NB4 (cell line): Measurements from ENCODE around the gene KSR1.

ENCODE experiments used
- CTCF ChIP-seq: IDR thresholded peaks from one replicate; pipeline ENCODE4 v1.5.1; 2012; ENCODE audit warnings: low read depth, low read length
- MAX ChIP-seq: IDR thresholded peaks from 2 replicates; pipeline ENCODE4 v1.6.1; 2011; ENCODE audit warnings: low read depth, low read length
- POLR2A ChIP-seq: IDR thresholded peaks from 2 replicates; pipeline ENCODE4 v1.6.1; 2011; ENCODE audit warnings: mild to moderate bottlenecking; ENCODE audit not compliant: insufficient read length; ENCODE audit errors: extremely low read depth

GRCh38 chr17:27667656-27668487, 211.6 kb downstream of the KSR1 start:
- no peak for TF ChIP-seq CTCF
- no peak for TF ChIP-seq MAX
- no peak for TF ChIP-seq POLR2A
